Gastroesophageal sphincter (tissue), 4 donors: Measurements from ENCODE around the gene PEPD. TPM values are rescaled to one million over a fixed set of nuclear protein-coding genes. Genes with fewer than 3 reads are reported as not detected.

Experiments used
- ATAC-seq: fragments of 150-250 bp; one replicate; pipeline ENCODE4 v1.9.1; 2016; ENCODE audit warnings: mild to moderate bottlenecking, moderate library complexity
- H3K27ac ChIP-seq, 4 donors: fragments of 200-600 bp; sonication (generic) in 3 of 4; 1 replicate in 3 of 4; 2 replicates in 1 of 4; pipeline ENCODE4 v1.5.1; 2016 to 2019
- H3K27me3 ChIP-seq: fragments of 200-600 bp; sonication (generic); one replicate; pipeline ENCODE4 v1.5.1; 2019
- H3K36me3 ChIP-seq, 2 donors: fragments of 200-600 bp; sonication (generic); one replicate each; pipeline ENCODE4 v1.5.1; 2019; ENCODE audit warnings: control low read depth in 1 of 2
- H3K4me1 ChIP-seq, 3 donors: fragments of 200-600 bp; sonication (generic); 1 replicate in 2 of 3; 2 replicates in 1 of 3; pipeline ENCODE4 v1.5.1; 2016 to 2019; ENCODE audit warnings: control low read depth in 2 of 3
- H3K4me3 ChIP-seq, 2 donors: fragments of 200-600 bp; sonication (generic); one replicate each; pipeline ENCODE4 v1.5.1; 2019; ENCODE audit warnings: mild to moderate bottlenecking in 1 of 2, moderate library complexity in 1 of 2
- H3K9me3 ChIP-seq, 3 donors: fragments of 200-600 bp; sonication (generic); one replicate each; pipeline ENCODE4 v1.5.1; 2017 to 2019; ENCODE audit warnings: control low read depth in 2 of 3
- CTCF ChIP-seq, 4 experiments: fragments of 200-600 bp in 2 of 4; fragments of 450-650 bp in 2 of 4; sonication (generic) in 1 of 4; IDR thresholded peaks; one replicate each; pipeline ENCODE4 v1.5.1; 2017 to 2019; ENCODE audit warnings: antibody characterized with exemption in 4 of 4, mild to moderate bottlenecking in 2 of 4, moderate library complexity in 2 of 4
- EP300 ChIP-seq: sonication (generic); formaldehyde crosslinking; IDR thresholded peaks from one replicate; pipeline ENCODE4 v1.6.1; 2017; ENCODE audit warnings: antibody characterized with exemption, mild to moderate bottlenecking
- POLR2A ChIP-seq, 2 donors: fragments of 450-650 bp; IDR thresholded peaks; one replicate each; pipeline ENCODE4 v1.6.1; 2017; ENCODE audit warnings: antibody characterized with exemption in 2 of 2, mild to moderate bottlenecking in 2 of 2, moderate library complexity in 1 of 2
- POLR2AphosphoS5 ChIP-seq: sonication (generic); formaldehyde crosslinking; IDR thresholded peaks from one replicate; pipeline ENCODE4 v1.6.1; 2017; ENCODE audit warnings: antibody characterized with exemption
- WGBS, 2 donors: methylation state at CpG; one replicate each; pipeline ENCODE4 v1.1.5; 2018; ENCODE audit warnings: low coverage in 1 of 2; 5-methylcytosine and 5-hydroxymethylcytosine counted together
- total RNA-seq, 4 donors: library from RNA; depleted of rRNA; stranded (reverse); fragments of >200 nt; gene quantifications; one replicate each; pipeline ENCODE4 v1.1.0, GENCODE V29; 2016

The PEPD gene
- 10 to 100 TPM; 61.3 to 77.7 (median 69.6) TPM for total RNA-seq

- H3K27ac ChIP-seq = peak within 1 kb of the TSS; percentile 19 to 80 (median 76)
- no peak for TF ChIP-seq EP300
- peak; percentile 91 for TF ChIP-seq POLR2AphosphoS5
- TF ChIP-seq CTCF (IDR thresholded peaks at IDR 0.05) = no peak
- TF ChIP-seq POLR2A (IDR thresholded peaks at IDR 0.05) = peak; percentile 63 to 66
- ATAC-seq = peak; percentile 98
- 0 to 4% methylated on average over 6 to 16 of the region's 69 CpGs for WGBS, 2 donors
- no peaks in the 10 kb centered on the region for H3K27me3 ChIP-seq
- no peaks in the 10 kb centered on the region for H3K9me3 ChIP-seq
- no peaks in the 10 kb centered on the region for H3K36me3 ChIP-seq
- peak within 1 kb of the TSS; percentile 88 to 90 for H3K4me3 ChIP-seq
- peaks cover 0 to 27% (median 16%) of the 10 kb centered on the region in 3 donors for H3K4me1 ChIP-seq
Measured at GRCh38 chr19:33521480-33522370, at the start of gene PEPD. Gene PEPD, minus strand, starts transcription at chr19:33521791. Its CDS starts 31 bp downstream, at chr19:33521760.

GRCh38 chr19:33569821-33570220 is 48.2 kb upstream of the PEPD start:
- Histone ChIP-seq H3K27me3 (peaks cover 71% of the 10 kb centered on the region), H3K27ac (no peak overlapping the region), H3K9me3 (peaks cover 0 to 15% (median 0%) of the 10 kb centered on the region in 3 donors), H3K4me3 (no peak overlapping the region), H3K4me1 (no peaks in the 10 kb centered on the region), H3K36me3 (no peaks in the 10 kb centered on the region)
- TF ChIP-seq CTCF (IDR thresholded peaks at IDR 0.05) (no peak), POLR2AphosphoS5 (no peak), EP300 (no peak), POLR2A (IDR thresholded peaks at IDR 0.05) (no peak)
- 26 to 31% methylated on average over 3 to 5 of the region's 5 CpGs for WGBS, 2 donors
- ATAC-seq = no peak

GRCh38 chr19:33568706-33569105 is 47.1 kb upstream of the PEPD start:
- TF ChIP-seq POLR2A (IDR thresholded peaks at IDR 0.05) = no peak
- TF ChIP-seq EP300 = no peak
- TF ChIP-seq CTCF (IDR thresholded peaks at IDR 0.05) = no peak
- TF ChIP-seq POLR2AphosphoS5 = no peak
- Histone ChIP-seq H3K9me3 (peaks cover 0 to 4% (median 0%) of the 10 kb centered on the region in 3 donors), H3K36me3 (no peaks in the 10 kb centered on the region), H3K27me3 (peaks cover 73% of the 10 kb centered on the region), H3K4me3 (no peak overlapping the region), H3K27ac (no peak overlapping the region), H3K4me1 (no peaks in the 10 kb centered on the region)
- no peak for ATAC-seq
- 76 to 88% methylated on average over 2 of the region's 2 CpGs for WGBS, 2 donors

- no peak for ATAC-seq
- H3K36me3 ChIP-seq = no peaks in the 10 kb centered on the region
- H3K4me1 ChIP-seq = no peaks in the 10 kb centered on the region
- 47 to 56% methylated on average over 3 of the region's 6 CpGs for WGBS, 2 donors
- TF ChIP-seq POLR2A (IDR thresholded peaks at IDR 0.05) (no peak), EP300 (no peak), CTCF (IDR thresholded peaks at IDR 0.05) (no peak), POLR2AphosphoS5 (no peak)
- H3K27me3 ChIP-seq = peaks cover 72% of the 10 kb centered on the region
- H3K27ac ChIP-seq = no peak overlapping the region
- H3K9me3 ChIP-seq = no peaks in the 10 kb centered on the region
- no peak overlapping the region for H3K4me3 ChIP-seq
Measured at GRCh38 chr19:33564836-33565338, 43.3 kb upstream of the PEPD start.
